GM21447 (cell line): Measurements from ENCODE around the gene AKTIP.
"Not testable (repeated sequence)": the region's sequence is repeated elsewhere in the genome, so short reads cannot be mapped to it uniquely, and the experiment has no call there.

Source experiments
- ATAC-seq: cut with Tn5 transposase; IDR thresholded peaks from one replicate; pipeline ENCODE4 v1.9.1; 2021; ENCODE audit not compliant: unreplicated experiment

The AKTIP gene

DNA sequence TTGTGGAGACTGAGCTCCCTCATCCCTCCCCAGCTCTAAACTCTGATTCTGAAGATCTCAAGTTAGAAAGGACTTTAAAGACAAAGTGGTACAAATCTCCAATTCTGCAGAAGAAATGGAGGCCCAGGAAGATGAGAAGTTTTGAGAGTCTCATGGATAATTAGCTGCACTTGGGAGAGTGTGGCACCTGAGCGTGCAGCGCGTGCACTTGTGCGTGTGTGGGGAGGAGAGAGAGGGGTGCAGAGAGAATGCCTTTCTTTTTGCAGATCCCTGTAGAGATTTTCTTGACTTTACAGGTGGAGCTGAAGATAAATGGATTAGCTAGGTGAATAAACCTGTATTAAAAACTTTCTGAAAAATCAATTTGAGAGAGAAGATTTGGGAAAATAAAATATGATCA is 14.8 kb upstream of the AKTIP start:
- ATAC-seq, result no peak

DNA sequence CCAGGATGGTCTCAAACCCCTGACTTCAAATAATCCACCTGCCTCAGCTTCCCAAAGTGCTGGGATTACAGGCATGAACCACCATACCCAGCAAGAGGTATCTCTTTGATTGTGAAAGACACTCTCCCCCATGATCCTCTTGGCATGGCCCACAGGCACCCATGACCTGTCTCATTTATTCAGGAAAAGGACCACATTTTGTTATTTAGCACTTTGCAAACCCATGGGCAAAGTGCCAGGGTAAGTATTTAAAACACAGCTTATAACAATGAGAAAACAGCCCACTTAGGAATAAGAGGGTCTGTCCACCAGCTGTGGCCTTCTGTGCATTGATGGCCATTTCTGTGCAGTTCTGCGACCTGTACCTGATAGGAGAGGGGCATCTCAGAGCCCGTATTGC is 12.8 kb upstream of the AKTIP start:
- ATAC-seq, result no peak

DNA sequence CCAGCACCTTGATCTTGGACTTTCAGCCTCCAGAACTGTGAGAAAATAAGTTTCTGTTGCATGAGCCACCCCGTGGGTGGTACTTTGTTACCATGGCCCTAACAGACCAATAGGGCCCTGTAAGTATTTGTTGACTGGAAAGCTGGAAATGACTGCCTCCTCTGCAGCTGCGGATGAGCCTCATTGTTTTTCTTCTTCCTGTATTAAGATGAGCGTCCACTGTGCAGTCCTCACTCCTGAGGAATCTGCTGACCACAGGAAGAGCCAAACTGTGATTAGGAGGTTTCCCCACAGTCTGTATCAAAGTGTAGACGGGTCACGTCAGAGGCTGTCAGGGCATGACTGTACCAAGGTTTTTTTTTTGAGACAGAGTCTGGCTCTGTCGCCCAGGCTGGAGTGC is 12.2 kb upstream of the AKTIP start:
- no peak for ATAC-seq

DNA sequence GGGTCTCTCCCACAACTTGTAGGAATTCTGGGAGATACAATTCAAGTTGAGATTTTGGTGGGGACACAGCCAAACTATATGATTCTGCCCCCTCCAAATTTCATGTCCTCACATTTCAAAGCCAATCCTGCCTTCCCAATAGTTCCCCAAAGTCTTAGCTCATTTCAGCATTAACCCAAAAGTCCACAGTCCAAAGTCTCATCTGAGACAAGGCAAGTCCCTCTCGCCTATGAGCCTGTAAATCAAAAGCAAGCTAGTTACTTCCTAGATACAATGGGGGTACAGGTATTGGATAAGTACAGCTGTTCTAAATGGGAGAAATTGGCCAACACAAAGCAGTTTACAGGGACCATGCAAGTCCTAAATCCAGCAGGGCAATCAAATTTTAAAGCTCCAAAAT is 9.8 kb upstream of the AKTIP start:
- not testable (repeated sequence) for ATAC-seq

DNA sequence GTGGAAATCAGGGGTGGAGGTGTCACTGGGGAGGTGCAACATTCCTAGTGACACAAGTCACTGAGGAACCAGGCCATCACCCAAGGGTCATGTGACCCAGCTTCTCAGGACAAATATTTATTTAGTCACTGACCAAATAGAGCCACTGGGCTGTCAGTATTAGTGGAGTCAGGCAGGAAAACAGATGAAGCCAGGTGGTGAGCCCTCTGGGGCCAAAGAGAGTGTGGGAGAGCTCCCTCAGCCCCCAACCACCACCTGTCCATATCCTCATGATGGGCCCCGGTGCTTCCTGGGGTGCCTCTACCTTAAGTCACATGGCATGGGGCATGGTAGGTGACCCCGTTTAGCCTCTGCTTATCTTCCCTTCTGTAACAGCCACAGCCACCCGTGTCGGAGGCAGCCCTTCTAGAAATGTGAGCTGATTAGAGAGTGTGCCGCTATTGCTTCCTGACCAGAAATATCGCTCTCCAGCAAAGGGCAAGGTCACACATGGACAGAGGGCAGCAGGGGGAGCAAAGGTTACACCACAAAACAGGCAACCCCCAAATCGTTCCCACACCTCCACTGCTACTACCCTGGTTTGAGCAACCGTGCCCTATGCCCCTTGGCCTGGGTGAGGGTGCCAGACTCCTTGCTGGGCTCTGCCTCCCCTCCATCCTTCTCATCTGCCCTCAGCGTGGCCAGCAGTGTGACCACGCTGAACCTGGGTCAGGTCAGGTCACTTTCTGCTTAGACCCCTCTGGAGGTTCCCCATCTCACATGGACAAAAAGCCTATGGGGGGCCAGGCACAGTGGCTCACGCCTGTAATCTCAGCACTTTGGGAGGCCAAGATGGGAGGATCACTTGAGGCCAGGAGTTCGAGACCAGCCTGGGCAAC is 8.6 kb upstream of the AKTIP start:
- no peak for ATAC-seq

DNA sequence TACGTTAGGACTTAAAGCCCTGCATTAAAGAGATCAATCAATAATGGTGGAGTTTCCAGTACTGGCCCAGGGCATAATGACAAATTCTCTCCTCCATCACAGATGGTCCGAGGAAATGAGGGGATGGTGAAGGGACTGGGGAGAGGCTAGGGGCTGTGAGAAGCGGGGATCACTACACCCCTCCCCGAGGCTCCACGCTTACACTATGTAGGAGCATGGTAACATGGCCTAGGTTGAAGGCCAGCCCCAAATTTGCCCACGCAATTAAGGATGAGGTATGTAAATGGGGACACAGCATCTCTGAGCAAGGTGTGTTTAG is 8.0 kb upstream of the AKTIP start:
- ATAC-seq, result no peak

DNA sequence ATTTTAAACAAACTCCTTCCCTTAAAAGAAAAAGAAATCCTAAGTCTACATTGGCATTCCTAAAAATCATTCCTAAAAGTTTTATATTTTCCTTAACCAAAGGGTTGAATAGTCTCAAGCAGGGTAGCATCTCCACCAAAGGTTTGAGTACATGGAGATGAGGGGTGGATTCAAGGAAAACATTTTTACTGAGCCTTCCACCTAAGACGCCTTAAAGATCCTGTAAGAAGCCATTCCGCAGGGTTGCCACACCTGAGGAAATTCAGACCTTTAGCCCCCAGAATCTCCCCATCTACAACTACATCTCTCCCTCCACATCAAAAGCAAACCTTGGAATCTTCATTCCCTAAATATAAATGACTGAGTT is 7.7 kb upstream of the AKTIP start:
- ATAC-seq, result no peak

DNA sequence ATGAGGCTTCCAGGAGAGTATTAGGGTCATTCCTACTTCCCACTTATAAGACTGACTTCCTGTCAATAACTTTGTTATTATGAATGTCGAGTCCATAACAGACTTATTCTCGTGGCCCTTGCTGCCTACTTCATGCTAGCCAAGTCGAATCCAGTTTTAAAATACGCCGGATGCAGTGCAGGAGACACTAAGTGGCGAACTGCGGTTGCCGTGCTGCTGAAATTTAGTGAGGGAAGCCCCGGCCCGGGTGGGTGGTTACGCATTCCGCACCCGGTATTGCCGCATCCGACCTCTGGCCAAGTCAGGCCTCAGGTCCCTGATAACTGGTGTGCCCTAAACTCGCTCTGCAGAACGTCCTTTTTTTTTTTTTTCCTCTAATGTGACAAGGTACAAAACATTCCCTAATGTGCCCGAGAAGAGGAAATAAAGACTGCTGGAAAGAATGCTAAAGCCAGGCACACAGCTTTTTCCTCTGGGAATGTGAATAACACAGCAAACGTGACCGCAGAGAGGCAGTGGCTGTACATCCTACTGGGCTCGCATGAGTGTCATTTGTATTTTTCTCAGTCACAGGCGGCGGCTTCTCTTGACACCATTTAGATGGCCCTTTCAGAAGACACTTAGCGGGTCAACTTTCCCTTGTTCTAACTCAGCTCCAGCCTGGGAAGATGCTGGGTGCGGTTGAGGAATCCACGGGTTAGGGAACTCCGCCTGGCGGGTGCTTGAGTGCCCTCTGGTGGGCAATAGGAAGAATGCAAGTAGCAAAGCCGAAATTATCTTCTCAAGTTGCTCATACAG is 7.1 kb upstream of the AKTIP start:
- peak; percentile 56 for ATAC-seq

DNA sequence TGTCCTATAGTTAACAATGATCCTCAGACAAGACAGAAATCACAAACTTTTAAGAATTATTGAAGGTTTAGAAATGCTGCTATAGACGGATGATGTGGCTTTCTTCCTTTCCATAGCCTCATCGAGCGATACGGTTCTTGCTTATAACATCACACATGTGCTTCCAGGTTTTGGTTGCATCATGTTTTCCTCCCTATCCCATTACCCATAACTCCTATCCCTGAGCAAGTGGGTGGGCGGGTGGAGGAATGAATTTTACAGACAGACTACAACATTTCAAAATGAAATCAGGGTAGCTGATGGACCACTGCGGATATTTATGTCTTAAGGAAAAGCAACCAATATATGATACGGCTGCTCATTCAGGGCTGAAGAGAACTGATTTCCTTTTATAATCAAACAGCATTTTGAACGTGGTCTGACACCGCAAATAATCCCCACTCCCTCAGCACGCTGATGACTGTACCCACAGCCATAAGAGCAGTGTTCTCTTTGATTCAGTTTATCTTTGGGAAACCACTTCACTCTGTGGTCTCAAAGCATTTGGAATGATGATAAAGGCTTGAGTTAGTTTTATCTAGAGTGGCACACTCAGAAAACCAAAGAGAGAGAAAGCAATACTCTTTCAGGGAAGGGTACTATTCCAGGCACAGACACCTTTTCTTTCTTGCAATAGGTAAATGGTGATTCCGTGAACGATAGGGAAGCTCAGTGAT is 4.6 kb upstream of the AKTIP start:
- ATAC-seq, result no peak

DNA sequence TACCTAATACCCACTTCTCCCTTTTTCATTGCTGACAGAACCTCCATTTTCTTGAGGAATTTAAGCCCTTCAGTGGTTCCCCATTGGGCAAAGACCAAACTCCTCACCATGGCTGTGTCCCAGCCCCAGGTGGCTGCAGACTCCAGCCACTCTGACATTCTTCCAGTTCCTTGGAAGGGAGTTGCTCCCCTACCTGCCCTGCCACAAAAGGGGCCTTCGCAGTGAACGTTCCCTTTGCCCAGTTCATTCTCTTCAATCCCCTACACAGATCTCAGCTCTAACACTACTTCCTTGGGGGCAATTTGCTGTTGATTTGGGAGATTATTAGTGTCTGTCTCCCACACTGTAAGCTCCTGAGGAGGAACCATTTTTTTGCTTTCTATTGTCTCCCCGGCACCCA is 3.2 kb upstream of the AKTIP start:
- ATAC-seq, result no peak

DNA sequence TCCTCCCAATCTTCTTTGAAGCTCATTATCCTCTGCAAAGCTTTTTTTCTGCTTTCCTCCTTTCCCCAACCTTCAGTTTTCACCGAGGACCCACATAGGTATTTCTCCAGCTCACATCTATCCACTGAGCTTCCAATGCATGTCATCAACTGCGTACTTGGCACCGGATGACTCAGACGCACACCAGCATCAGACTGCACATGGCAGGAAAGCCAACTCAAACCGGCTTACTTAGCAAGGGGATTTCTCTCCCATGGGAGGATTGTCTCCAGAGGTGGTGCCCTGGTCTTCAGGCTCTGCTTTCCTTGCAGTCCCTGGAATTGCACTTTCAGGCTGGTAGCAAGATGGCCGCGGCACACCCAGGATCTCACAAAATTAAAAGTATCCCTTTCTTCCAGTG is 1.7 kb upstream of the AKTIP start:
- no peak for ATAC-seq

DNA sequence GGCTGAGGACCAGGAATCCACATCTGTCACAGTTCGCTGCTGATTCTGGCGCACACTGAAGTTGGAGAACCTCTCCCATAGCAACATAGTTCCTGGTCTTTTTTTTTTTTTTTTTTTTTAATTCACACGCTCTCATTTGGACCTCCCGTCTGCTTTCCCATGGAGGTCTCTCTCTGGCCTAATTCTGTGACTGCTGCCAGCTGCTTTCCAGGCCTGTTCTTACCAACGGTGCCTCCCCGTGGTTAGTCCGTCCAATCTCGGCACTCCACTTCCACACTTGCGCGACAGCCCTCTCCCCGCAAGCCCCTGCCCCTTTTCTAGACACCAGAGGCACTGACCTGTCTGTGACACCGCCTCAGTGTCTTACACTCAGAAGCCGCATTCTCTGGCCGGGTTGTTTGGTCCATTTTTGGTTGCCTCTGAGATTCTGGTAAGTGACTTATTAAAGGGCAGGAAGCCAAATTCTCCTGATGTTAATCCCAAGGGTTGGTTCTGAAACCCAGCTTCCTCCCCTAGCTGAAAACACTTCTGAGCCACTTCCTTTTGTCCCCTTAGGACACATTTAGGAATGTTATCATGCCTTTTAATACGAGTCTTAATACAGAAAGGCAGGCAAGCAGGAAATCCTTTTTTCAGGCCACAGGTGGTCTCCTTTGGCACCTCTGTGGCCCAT is 1.1 kb upstream of the AKTIP start:
- ATAC-seq, result no peak

DNA sequence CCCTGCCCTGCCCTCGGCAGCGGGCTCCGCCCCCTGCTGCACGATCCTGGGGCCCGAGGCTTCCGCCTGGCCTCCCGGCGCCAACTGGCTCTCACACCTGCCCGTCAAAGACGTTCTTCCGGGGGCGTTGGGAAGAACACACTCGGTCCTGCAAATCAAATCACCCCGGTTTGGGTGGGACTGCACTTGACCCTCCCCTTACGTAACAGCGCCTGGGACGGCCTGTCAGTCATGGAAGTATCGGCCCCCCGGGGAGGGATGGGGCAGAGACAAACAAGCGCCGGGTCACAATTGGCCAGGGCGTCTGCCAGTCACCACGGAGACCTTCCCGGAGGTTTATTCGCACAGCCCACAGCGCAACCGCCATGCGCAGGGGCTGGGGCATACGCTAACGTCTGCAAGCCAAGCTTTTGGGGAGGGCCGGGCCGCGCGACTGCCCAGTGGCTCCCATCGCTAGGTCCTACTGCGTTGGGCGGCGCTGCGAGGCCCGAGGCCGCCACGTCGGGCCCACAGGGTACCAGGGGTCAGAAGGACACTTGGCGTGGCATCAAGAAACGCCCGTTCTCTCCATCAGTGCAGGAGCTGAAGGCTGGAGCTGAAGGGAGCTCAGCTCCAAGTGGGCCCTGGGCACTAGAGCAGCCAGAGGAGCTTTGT is 388 bp upstream of the AKTIP start:
- ATAC-seq, result peak; percentile 93

DNA sequence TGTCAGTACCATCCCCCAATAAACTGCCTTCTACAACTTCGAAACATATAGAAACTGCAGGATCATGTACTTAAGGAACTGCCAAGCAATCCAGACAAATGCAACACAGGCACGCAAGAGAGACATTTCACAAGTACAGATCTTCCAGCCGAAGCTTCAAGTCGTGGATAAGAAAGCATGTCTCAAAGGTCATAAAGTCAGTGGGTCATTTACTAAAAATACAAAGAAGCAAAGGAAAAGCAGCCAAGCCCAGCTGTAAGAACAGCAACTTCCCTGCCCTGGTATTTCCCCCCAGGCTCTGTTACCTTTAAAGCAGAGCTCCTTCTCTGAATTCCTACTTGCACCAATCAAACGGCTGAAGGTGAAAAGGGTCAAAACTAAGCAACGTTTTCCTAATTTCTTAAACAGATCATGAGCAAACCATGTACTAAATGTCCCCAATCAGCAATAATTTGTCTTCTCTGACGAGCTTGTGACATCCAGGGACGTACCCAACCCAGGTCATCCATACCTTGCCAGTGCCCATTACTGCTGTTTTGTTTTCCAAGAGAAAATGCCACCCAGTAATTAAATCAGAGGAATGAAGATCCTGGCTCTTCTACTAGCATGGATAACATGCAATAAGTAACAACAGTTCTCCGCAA is 1.7 kb downstream of the AKTIP start:
- no peak for ATAC-seq

DNA sequence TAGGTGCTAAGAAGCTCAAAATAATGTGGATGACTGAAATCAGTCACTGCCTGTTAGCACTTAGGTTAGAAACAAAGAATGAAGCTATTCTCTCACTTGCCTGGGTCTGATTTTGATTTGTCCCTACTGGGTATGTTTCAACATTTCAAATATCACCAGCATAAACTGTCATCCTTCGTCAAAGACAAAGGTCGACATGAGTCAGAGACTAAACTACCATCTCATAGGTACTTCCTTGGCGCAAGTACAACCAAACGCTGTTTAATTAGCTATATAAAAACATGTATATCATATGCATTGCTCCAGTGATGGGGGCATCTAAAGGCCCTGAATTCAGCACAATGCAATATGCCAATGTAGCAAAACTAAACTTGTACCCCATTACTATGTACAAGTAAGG is 4.0 kb downstream of the AKTIP start:
- ATAC-seq, result no peak

DNA sequence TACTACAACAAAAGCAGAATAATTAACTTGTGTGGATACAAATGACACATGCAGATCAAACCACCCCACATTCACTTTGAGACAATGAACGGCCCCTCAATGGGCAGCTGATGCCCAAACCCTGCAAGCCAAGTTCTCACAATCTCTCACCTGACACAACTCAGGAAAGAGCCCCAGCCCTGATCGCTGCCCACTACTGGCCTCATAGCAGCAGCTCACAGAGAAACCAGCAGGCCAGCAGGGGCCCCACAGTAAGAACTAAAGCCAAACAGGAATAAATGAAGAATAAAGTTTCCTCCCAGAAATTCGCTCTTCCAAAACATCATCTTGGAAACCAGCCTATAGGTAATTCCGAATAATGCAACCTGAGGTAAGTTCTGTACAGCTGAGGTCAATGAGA is 7.7 kb downstream of the AKTIP start:
- no peak for ATAC-seq

DNA sequence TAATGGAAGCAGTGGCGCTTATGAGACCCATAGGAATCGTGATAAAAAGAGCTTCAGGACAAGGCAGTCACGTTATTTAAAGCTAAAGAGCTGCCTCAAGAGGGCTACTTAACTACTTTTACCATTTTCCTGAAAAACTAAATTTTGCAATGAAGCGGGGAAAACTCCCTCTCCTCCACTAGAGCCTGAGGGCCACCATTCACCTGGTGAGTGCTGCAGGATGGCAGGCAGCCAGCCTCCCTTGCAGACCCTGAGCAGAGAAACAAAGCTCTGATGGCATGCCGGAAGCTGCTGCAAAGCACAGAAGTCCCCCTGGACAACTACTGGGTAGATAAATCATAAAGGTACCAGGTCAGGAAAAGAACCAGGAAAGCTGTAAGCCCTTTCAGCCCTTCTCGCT is 8.4 kb downstream of the AKTIP start:
- no peak for ATAC-seq

DNA sequence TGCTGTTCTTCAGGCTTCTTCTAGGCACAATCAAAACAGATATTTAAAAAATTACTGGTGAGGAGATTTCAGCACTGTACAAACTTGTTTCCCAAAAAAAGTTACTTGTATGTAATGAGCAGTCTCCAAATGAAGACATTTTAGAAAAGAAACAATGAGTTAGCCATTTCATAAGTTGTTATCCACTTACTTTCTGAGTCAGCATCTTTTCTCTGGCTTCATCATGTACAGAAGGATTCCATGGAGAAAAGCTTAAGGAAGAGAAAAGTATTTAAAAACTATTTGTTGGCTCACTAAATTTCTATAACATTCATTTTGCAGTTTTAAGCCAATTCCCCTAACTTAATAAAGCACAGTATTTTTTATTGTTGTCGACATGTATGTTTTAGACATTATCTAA is 10.5 kb downstream of the AKTIP start:
- ATAC-seq, result no peak

DNA sequence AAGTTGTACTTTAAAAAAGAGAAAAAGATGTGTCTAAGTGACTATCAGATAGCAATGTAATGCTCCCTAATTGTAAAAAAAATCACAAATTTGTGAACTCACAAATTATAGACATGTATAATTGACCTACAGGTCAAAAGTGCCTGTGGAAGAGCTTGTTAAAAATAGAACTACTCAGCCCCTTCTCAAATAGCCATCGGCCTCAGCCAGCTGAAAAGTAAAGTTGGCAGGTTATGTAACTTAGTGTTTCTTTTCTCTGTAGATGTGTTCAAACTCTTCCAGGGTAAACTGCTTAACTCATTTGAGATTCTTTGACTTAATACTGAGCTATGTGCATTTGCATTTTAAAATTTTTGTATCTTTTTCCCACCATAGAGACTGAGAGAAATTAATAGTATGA is 13.3 kb downstream of the AKTIP start:
- ATAC-seq, result no peak

DNA sequence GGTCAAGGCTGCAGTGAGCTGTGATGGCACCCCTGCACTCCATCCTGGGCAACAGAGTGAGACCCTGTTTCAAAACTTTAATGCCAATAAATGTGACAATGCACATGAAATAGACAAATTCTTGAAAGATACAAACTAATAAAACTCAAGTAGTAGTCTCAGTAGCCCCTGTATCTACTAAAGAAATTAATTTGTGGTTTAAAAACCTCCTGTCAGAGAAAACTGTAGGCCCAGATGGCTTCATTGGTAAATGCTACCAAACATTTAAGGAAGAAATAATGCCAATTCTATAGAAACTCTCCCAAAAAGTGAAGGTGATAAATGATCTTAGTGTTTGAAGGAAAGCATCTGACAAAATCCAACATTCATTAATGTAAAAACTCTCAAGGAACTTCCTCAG is 16.8 kb downstream of the AKTIP start:
- no peak for ATAC-seq
